Hindlimb muscle (tissue), 1 donor: ENCODE results near the gene TANK. TPM values are rescaled to one million over a fixed set of nuclear protein-coding genes. Genes with fewer than 3 reads are reported as not detected.
A peak's percentile ranks its signal among the peaks of the same experiment; 100 is the strongest.
"Not testable (repeated sequence)": the region's sequence is repeated elsewhere in the genome, so short reads cannot be mapped to it uniquely, and the experiment has no call there.

Source experiments
- DNase-seq: peaks from one replicate; pipeline ENCODE4 v3.0.0-alpha.2; 2013
- polyA plus RNA-seq: library from polyadenylated mRNA; unstranded; fragments of 120-200 nt; gene quantifications from one replicate; pipeline ENCODE4 v1.2.1, GENCODE V29; 2013; ENCODE audit not compliant: insufficient read length

Gene TANK
- polyA plus RNA-seq, 1 donor: 27.6 TPM

DNA sequence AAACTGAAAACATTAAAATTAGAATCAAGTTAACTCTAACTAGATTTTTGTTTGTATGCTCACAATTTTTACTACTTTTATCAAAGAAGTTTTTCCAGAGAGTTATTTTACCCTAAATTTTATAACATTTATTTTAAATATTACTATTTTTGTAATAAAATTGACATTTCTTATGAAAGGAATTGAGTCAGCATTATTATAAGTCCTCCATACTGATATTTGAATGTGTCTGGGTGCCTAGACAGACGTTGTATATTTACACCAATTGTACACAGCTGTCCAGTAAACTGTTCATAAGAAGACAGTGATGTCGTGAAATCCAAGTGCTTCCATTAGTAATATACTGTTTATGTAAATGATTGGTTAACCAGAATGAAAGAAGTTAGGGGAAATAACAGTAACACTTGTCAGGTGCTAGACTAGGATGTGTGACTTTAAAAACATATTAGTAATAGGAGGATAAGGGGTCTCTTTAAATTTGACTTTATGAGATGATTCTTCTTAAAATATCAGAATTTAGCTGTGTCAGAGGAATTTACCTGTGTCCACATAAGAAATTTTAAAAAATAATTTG, 73.7 kb downstream of the TANK start:
- DNase-seq: no peak

- no peak for DNase-seq
These were observed 74.4 kb downstream of the TANK start for GRCh38 chr2:161234627-161235026.

DNA sequence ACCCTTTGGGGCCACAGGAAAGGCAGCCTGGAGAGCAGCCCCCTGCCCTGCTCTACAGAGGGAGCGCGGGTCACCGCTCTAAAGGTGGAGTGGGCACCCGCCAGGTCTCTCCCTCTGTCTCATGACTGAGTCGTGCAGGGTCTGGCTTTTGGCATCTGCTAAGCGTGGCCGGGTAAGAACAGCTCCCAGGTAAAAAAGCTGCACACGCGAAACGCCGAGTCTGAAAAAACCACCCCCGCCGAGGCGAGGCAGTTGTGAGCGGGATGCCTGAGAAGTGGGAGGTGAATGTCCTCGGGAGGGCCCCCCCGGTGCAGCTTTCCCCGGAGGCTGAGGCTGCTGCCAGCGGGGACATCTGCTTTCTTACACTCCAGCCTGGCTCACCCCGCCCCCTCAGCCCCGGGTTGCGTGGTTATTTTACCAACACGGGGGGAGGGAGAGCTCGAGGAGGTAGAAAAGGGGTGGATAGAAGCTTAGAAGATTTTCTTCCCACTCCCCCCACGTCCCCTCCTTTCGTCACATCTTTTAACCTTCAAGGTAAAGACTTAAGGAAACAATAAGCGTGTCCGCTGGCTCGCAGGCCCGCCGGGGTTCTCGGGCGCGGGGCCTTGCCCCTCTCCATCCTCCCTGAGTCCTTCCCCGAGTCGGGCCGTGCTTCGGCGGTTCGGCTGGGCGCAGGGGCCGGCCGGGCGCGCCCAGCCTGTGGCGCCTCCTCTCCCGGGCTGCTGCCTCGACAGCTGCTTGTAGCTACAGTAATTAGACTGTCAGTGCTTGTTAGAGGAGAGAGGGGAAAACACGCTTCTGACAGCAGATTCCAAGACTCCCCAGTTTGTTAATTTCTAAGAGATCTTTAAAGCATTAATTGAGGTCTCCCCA, 77.4 kb downstream of the TANK start:
- peak; percentile 59 for DNase-seq

- no peak for DNase-seq
These were observed 78.0 kb downstream of the TANK start for GRCh38 chr2:161238265-161238559.

DNA sequence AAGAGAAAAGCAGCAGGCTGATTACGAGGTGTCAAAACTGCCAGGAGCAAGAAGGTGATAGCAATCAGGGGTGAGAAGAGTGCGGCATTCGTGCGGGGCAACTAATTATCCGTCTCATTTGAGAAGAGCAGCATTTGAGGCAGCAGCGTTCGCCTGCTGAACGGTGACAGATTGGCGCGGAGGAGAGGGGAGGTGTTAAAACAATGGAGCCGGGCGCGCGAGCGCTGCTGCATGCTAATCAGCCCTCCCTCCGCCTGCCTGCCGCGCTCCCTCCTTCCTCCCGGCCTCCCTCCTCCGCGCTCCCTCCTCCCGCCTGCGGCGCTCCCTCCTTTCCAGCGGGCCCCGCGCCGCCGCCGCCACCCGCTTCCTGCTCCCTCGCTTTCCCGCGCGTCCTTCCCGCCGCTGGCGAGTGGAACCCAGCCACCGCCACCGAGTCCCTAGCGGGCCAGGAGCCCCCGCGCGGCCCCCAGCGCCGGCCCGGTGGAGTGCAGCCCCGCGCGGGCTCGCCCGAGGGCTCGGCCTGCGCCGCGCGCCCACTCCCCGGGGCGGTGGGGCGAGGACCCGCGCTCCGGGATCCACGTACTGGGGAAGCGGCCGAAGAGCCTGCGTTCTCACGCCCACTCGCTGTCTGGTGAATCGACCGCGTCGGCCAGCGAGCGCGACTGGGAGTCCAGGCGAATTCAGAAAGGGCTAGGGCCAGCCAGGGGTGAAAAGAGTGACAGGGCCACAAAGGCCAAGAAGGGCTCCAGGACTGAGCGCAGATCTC, 78.5 kb downstream of the TANK start:
- DNase-seq: peak; percentile 61

- no peak for DNase-seq
These were observed 79.3 kb downstream of the TANK start for GRCh38 chr2:161239326-161240109.

- DNase-seq: no peak
These were observed 81.7 kb downstream of the TANK start for GRCh38 chr2:161241894-161242293.

DNA sequence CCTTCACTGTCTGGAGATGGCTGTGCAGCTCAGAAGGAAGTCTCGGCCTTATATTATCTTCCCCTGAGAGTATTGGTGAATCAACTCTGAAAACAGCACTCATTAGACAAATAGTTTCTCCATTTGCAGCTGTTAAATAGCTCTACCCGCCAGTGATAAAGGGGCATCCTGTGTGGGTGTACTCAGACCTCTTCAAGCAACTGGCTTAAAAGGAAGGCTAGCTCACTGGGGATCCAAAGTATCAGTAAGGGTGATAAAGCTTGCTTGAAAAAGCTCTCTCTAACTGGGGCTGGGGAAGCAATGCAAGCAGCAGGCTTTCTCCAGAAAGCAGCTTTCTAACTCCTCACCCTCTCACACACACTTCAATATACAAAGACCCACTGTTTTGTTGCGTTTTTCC, 83.1 kb downstream of the TANK start:
- DNase-seq: no peak

DNA sequence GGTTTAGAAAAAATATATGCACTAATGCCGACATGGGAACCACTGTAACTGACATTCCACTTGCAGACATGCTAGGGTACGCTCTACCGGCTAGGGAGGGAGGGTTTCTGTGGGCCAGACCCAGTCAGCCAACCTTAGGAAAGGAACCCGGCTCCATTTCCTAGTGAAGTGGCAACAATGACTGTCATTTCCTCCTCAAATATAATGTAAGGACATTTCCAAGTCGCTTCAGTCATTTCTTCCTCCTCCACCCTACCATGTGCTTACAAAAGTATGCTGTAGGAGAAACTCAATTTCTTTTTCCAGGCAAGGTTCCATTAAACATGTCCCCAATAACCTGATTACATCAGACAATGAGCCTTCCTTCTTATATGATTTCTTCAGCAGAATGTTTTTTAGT, 83.7 kb downstream of the TANK start:
- DNase-seq: peak; percentile 36

GRCh38 chr2:161244387-161245260, 84.4 kb downstream of the TANK start:
- DNase-seq: not testable (repeated sequence)

DNA sequence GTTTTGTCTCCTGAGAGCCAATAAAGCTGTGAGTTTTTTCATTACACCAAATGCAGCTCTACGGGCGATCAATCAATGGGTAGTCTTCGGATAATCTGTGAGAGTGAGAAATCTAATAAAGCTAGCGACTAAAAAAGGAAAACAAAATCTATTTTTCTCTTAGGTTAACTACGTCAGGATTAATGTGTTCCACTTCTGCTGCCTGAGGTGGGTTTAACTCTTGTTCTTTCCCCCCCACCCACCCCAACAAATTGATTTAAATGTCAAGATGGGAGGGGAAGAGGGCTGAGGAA, 85.0 kb downstream of the TANK start:
- no peak for DNase-seq

GRCh38 chr2:161245671-161246070, 85.4 kb downstream of the TANK start:
- DNase-seq: no peak

GRCh38 chr2:161246281-161246680, 86.1 kb downstream of the TANK start:
- no peak for DNase-seq

DNA sequence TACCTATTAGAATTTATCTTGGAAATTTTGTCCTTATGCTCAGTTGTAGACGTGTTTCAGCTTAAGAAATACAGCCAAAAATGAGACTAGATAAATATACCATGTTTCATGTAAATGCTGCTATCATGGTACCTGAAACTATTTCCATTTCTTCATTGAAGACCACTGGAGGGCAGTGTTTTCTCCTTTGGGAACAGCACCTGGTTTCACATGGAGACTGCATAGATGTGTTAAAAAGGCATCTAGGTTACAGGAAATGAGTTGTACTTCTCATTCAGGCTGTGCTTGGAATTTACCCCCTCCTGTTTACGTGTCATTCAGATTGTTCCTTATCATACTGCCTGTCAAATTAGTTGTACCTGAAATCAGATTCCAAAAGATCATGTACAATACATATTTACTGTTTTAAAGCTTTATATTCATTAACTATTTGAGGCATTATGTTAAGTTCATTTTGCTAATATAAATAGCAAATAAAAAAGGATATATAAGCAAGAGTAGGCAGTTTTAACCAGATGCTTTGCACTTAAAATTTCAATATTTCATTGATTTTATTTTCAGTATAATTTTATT, 90.7 kb downstream of the TANK start:
- no peak for DNase-seq

DNA sequence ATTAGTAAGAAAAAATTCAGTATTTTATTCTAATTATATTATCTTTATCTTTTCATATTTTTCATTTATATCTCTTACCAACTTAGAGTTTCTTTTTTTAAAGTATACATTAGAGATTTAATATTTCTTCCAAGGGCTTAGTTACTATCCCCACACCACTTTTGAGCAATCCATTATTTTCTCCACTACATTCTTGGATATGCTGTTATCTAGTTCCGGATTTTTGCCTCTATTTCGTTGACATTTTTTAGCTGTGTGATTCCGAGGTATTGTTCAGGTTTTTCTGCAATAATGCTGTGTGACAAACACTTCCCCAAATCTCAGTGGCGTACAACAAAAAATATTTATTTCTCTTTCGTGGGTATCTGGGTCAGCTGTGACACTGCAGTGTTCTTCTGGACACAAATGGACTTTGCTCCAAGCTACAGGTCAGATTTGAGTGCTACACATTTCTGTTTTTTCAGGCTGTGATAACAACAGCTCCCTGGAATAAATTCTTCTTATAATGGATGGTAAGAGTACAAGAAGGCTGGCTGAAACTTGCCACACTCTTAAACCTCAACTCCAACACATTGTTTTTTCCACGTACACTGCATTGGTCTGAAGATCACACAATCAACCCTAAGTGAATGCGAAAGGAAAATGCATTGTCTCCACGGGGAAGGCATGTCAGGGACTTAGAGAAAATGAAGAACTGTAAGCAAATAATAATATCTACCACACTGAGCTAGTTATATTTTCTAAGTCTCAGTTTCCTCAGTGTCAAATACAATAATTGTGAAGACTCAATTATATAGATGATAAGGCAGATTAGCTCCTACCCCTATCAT, 97.1 kb downstream of the TANK start:
- DNase-seq: no peak

- DNase-seq: no peak
These were observed 105.6 kb downstream of the TANK start for GRCh38 chr2:161265874-161266273.

GRCh38 chr2:161269111-161269510, 108.9 kb downstream of the TANK start:
- DNase-seq: no peak

- DNase-seq: peak; percentile 23
These were observed 113.0 kb downstream of the TANK start for GRCh38 chr2:161273038-161273760.

- DNase-seq: not testable (repeated sequence)
These were observed 118.5 kb downstream of the TANK start for GRCh38 chr2:161278564-161279229.
